GM15510 (cell line): ENCODE data around the gene RFNG.

Experiments
- POLR2A ChIP-seq: IDR thresholded peaks from 3 replicates; pipeline ENCODE4 v1.6.1; 2011; ENCODE audit warnings: borderline replicate concordance; ENCODE audit not compliant: insufficient read length; ENCODE audit errors: extremely low read depth

RFNG gene

GRCh38 chr17:82092094-82092586 is 40.5 kb upstream of the RFNG start:
- TF ChIP-seq POLR2A: no peak

GRCh38 chr17:82091264-82092066 is 39.9 kb upstream of the RFNG start:
- TF ChIP-seq POLR2A: no peak

- TF ChIP-seq POLR2A: peak; percentile 11
These were observed 39.1 kb upstream of the RFNG start for GRCh38 chr17:82090549-82091263.

- TF ChIP-seq POLR2A: no peak
These were observed 38.3 kb upstream of the RFNG start for GRCh38 chr17:82089723-82090548.

GRCh38 chr17:82088838-82089722 is 37.5 kb upstream of the RFNG start:
- peak; percentile 26 for TF ChIP-seq POLR2A

- no peak for TF ChIP-seq POLR2A
These were observed 36.6 kb upstream of the RFNG start for GRCh38 chr17:82087961-82088837.

- TF ChIP-seq POLR2A: no peak
These were observed 35.6 kb upstream of the RFNG start for GRCh38 chr17:82086941-82087906.

- no peak for TF ChIP-seq POLR2A
These were observed 34.5 kb upstream of the RFNG start for GRCh38 chr17:82085931-82086764.

- peak; percentile 18 for TF ChIP-seq POLR2A
These were observed 33.6 kb upstream of the RFNG start for GRCh38 chr17:82085031-82085861.

GRCh38 chr17:82084373-82085030 is 32.9 kb upstream of the RFNG start:
- TF ChIP-seq POLR2A: no peak
